OCI-LY1 (cell line): ENCODE data around the gene BRD1.

ENCODE experiments used
- CTCF ChIP-seq: fragments of 200-600 bp; sonication (generic), shearing (Covaris generic); IDR thresholded peaks from 2 replicates; pipeline ENCODE4 v1.5.1; 2017; ENCODE audit warnings: mild to moderate bottlenecking, antibody characterized with exemption, low read length, moderate library complexity, mixed read lengths
- EZH2 ChIP-seq: fragments of 200-600 bp; sonication (generic), shearing (Covaris generic); IDR thresholded peaks from 2 replicates; pipeline ENCODE4 v1.8.0; 2017; ENCODE audit warnings: borderline replicate concordance, mixed run types, mild to moderate bottlenecking, antibody characterized with exemption, low read length, moderate library complexity, mixed read lengths

GRCh38 chr22:49820984-49821383 is 6.7 kb downstream of the BRD1 start:
- TF ChIP-seq CTCF = no peak
- TF ChIP-seq EZH2 = no peak
